Thyroid gland (tissue), 4 donors: ENCODE results near the gene SYNPO2.

ENCODE experiments used
- CTCF ChIP-seq, 6 experiments: fragments of 200-600 bp in 3 of 6; fragments of 450-650 bp in 3 of 6; sonication (generic) in 3 of 6; IDR thresholded peaks; one replicate each; pipeline ENCODE4 v1.5.1; 2016 to 2019; ENCODE audit warnings: antibody characterized with exemption in 6 of 6, mild to moderate bottlenecking in 2 of 6, inconsistent platforms in 1 of 6, moderate library complexity in 1 of 6
- POLR2A ChIP-seq, 2 donors: fragments of 450-650 bp; IDR thresholded peaks; one replicate each; pipeline ENCODE4 v1.6.1; 2017; ENCODE audit warnings: antibody characterized with exemption in 2 of 2, mild to moderate bottlenecking in 2 of 2, moderate library complexity in 1 of 2

- TF ChIP-seq CTCF (IDR thresholded peaks at IDR 0.05) (no peak), POLR2A (IDR thresholded peaks at IDR 0.05) (no peak)
These were observed 168.8 kb downstream of the SYNPO2 start for GRCh38 chr4:119057417-119057816.
